ENCODE data around the gene CACNB4. TPM values are rescaled to one million over a fixed set of nuclear protein-coding genes. Genes with fewer than 3 reads are reported as not detected.

CACNB4 gene
- total RNA-seq, 2 experiments from 2014 or later: 0.06 to 0.76 TPM

GRCh38 chr2:151816843-151817242, 282.0 kb downstream of the CACNB4 start:
- no peaks in the 10 kb centered on the region for H3K4me1 ChIP-seq (ENCODE audit: insufficient read depth, low read length, poor library complexity, severe bottlenecking)
- DNase-seq (ENCODE audit: low spot score): no peak
- H3K4me3 ChIP-seq (ENCODE audit: low read depth, low read length, poor library complexity, severe bottlenecking): no peak overlapping the region
- intact Hi-C loops (cut with micrococcal nuclease; ENCODE audit: unreplicated experiment): no loop called here
- TF ChIP-seq EZH2phosphoT487 (IDR thresholded peaks at IDR 0.05; ENCODE audit: borderline replicate concordance, low read depth, low read length) (no peak), CTCF (conservative IDR thresholded peaks at IDR 0.05; ENCODE audit: low read length) (no peak)
- ChIA-PET POLR2A (interaction anchor here (0.5 to 1.7 kb wide), 7 partner anchors 8 to 208 kb away, joined by 3 to 4 read pairs (median 3); partner anchors contain the start of gene ARL5A), CTCF (ENCODE audit: unreplicated experiment) (no interaction called here)
- H3K9me2 ChIP-seq (ENCODE audit: insufficient read depth, low read length): no peaks in the 10 kb centered on the region
- no peak overlapping the region for H3K27ac ChIP-seq (ENCODE audit: low read depth, low read length, poor library complexity, severe bottlenecking)
- H4K20me1 ChIP-seq (ENCODE audit: insufficient read depth, low read length): no peaks in the 10 kb centered on the region; the same call in 1 of the 2 replicates
- H3K9me3 ChIP-seq (ENCODE audit: low read length): peaks cover 2% of the 10 kb centered on the region; the same call in 1 of the 2 replicates
- no peak overlapping the region for H2AFZ ChIP-seq (ENCODE audit: low read length)
- peaks cover 85% of the 10 kb centered on the region for H3K36me3 ChIP-seq (ENCODE audit: insufficient read depth, low read length)
- BruUV-seq (replicated peaks): no TSS peak
- H3K79me2 ChIP-seq (ENCODE audit: insufficient read depth, low read depth, low read length): peaks cover 54% of the 10 kb centered on the region
- H3K4me2 ChIP-seq (ENCODE audit: low read length): no peak overlapping the region

GRCh38 chr2:151815821-151816489, 282.9 kb downstream of the CACNB4 start:
- ChIA-PET POLR2A (interaction anchor here (1.0 to 1.6 kb wide), 4 partner anchors 9 to 60 kb away, joined by 3 to 4 read pairs (median 3); partner anchors contain the start of gene ARL5A), CTCF (ENCODE audit: unreplicated experiment) (no interaction called here)
- Histone ChIP-seq H3K27ac (ENCODE audit: low read depth, low read length, poor library complexity, severe bottlenecking) (no peak overlapping the region), H3K4me3 (ENCODE audit: low read depth, low read length, poor library complexity, severe bottlenecking) (no peak overlapping the region), H3K9me2 (ENCODE audit: insufficient read depth, low read length) (no peaks in the 10 kb centered on the region), H3K4me2 (ENCODE audit: low read length) (no peak overlapping the region), H4K20me1 (ENCODE audit: insufficient read depth, low read length) (no peaks in the 10 kb centered on the region; the same call in 1 of the 2 replicates), H2AFZ (ENCODE audit: low read length) (no peak overlapping the region), H3K36me3 (ENCODE audit: insufficient read depth, low read length) (peaks cover 91% of the 10 kb centered on the region), H3K4me1 (ENCODE audit: insufficient read depth, low read length, poor library complexity, severe bottlenecking) (no peaks in the 10 kb centered on the region), H3K79me2 (ENCODE audit: insufficient read depth, low read depth, low read length) (peaks cover 48% of the 10 kb centered on the region), H3K9me3 (ENCODE audit: low read length) (peaks cover 5% of the 10 kb centered on the region; the same call in 1 of the 2 replicates)
- TF ChIP-seq CTCF (conservative IDR thresholded peaks at IDR 0.05; ENCODE audit: low read length) (no peak), EZH2phosphoT487 (IDR thresholded peaks at IDR 0.05; ENCODE audit: borderline replicate concordance, low read depth, low read length) (no peak)
- DNase-seq (ENCODE audit: low spot score): no peak
- BruUV-seq (replicated peaks): no TSS peak
- intact Hi-C loops (cut with micrococcal nuclease; ENCODE audit: unreplicated experiment): no loop called here

- CTCF ChIA-PET (ENCODE audit: unreplicated experiment): no interaction called here
- TF ChIP-seq EZH2phosphoT487 (IDR thresholded peaks at IDR 0.05; ENCODE audit: borderline replicate concordance, low read depth, low read length) (no peak), CTCF (conservative IDR thresholded peaks at IDR 0.05; ENCODE audit: low read length) (no peak)
- Histone ChIP-seq H2AFZ (ENCODE audit: low read length) (no peak overlapping the region), H3K4me3 (ENCODE audit: low read depth, low read length, poor library complexity, severe bottlenecking) (no peak overlapping the region), H3K9me2 (ENCODE audit: insufficient read depth, low read length) (no peaks in the 10 kb centered on the region), H3K9me3 (ENCODE audit: low read length) (peaks cover 5% of the 10 kb centered on the region; the same call in 1 of the 2 replicates), H3K79me2 (ENCODE audit: insufficient read depth, low read depth, low read length) (no peaks in the 10 kb centered on the region; the same call in 1 of the 2 replicates), H3K27ac (ENCODE audit: low read depth, low read length, poor library complexity, severe bottlenecking) (no peak overlapping the region), H3K4me2 (ENCODE audit: low read length) (no peak overlapping the region), H3K4me1 (ENCODE audit: insufficient read depth, low read length, poor library complexity, severe bottlenecking) (peaks cover 5% of the 10 kb centered on the region), H4K20me1 (ENCODE audit: insufficient read depth, low read length) (no peaks in the 10 kb centered on the region), H3K36me3 (ENCODE audit: insufficient read depth, low read length) (peaks cover 94% of the 10 kb centered on the region)
- DNase-seq (ENCODE audit: low spot score): no peak
- no TSS peak for BruUV-seq (replicated peaks)
- intact Hi-C loops (cut with micrococcal nuclease; ENCODE audit: unreplicated experiment): no loop called here
- POLR2A ChIA-PET: interaction anchor here (0.9 to 1.1 kb wide), 2 partner anchors 39 to 50 kb away, joined by 3 read pairs; no protein-coding TSS in a partner anchor
These were observed 288.4 kb downstream of the CACNB4 start for GRCh38 chr2:151810489-151810888.

Data from OCI-LY7 (cell line).